Trophoblast cell (in vitro differentiated cells and primary cell): ENCODE measurements around the gene KIF1B.
"Not testable (repeated sequence)": the region's sequence is repeated elsewhere in the genome, so short reads cannot be mapped to it uniquely, and the experiment has no call there.

ENCODE experiments used
- DNase-seq, 2 donors: peaks; one replicate each; pipeline ENCODE4 v3.0.0-alpha.2; 2016
- H2AFZ ChIP-seq: 2 replicates; pipeline ENCODE4 v1.6.1; 2013; ENCODE audit warnings: low read length, moderate library complexity, mild to moderate bottlenecking; ENCODE audit not compliant: insufficient read depth, poor library complexity
- H2AK5ac ChIP-seq: 2 replicates; pipeline ENCODE4 v1.6.1; 2013; ENCODE audit warnings: mild to moderate bottlenecking, low read length
- H2BK120ac ChIP-seq: 2 replicates; pipeline ENCODE4 v1.6.1; 2013; ENCODE audit warnings: low read length, mild to moderate bottlenecking, moderate library complexity; ENCODE audit not compliant: insufficient read depth, poor library complexity
- H2BK12ac ChIP-seq: 2 replicates; pipeline ENCODE4 v1.6.1; 2013; ENCODE audit warnings: mild to moderate bottlenecking, low read length, moderate library complexity
- H2BK5ac ChIP-seq: 2 replicates; pipeline ENCODE4 v1.6.1; 2013; ENCODE audit warnings: low read length, low read depth, moderate library complexity, mild to moderate bottlenecking; ENCODE audit not compliant: poor library complexity
- H3K14ac ChIP-seq: 2 replicates; pipeline ENCODE4 v1.6.1; 2013; ENCODE audit warnings: mild to moderate bottlenecking, low read length
- H3K18ac ChIP-seq: 2 replicates; pipeline ENCODE4 v1.6.1; 2013; ENCODE audit warnings: mild to moderate bottlenecking, low read length
- H3K23ac ChIP-seq: 2 replicates; pipeline ENCODE4 v1.6.1; 2013; ENCODE audit warnings: low read length
- H3K27ac ChIP-seq: 2 replicates; pipeline ENCODE4 v1.5.1; 2013; ENCODE audit warnings: low read depth, mild to moderate bottlenecking, inconsistent platforms, low read length, moderate library complexity
- H3K27me3 ChIP-seq: 2 replicates; pipeline ENCODE4 v1.6.1; 2013; ENCODE audit warnings: inconsistent platforms, mild to moderate bottlenecking, low read length, moderate library complexity; ENCODE audit not compliant: insufficient read depth
- H3K36me3 ChIP-seq, 2 experiments: 1 replicate in 1 of 2; 2 replicates in 1 of 2; pipeline ENCODE4 v1.6.1; 2013; ENCODE audit warnings: low read length in 2 of 2, mild to moderate bottlenecking in 2 of 2, moderate library complexity in 1 of 2; ENCODE audit not compliant: insufficient read depth in 2 of 2, control insufficient read depth in 1 of 2
- H3K4ac ChIP-seq: 2 replicates; pipeline ENCODE4 v1.6.1; 2013; ENCODE audit warnings: low read depth, mild to moderate bottlenecking, low read length, moderate library complexity
- H3K4me1 ChIP-seq, 2 experiments: 1 replicate in 1 of 2; 2 replicates in 1 of 2; pipeline ENCODE4 v1.6.1; 2013; ENCODE audit warnings: low read length in 2 of 2, mild to moderate bottlenecking in 2 of 2, moderate library complexity in 1 of 2; ENCODE audit not compliant: insufficient read depth in 2 of 2, control insufficient read depth in 1 of 2
- H3K4me2 ChIP-seq: 2 replicates; pipeline ENCODE4 v1.6.1; 2013; ENCODE audit warnings: inconsistent platforms, mild to moderate bottlenecking, low read length, moderate library complexity
- H3K4me3 ChIP-seq: 2 replicates; pipeline ENCODE4 v1.5.1; 2013; ENCODE audit warnings: mild to moderate bottlenecking, low read depth, low read length, inconsistent platforms
- H3K79me1 ChIP-seq: one replicate; pipeline ENCODE4 v1.6.1; 2013; ENCODE audit warnings: low read length
- H3K79me2 ChIP-seq: 2 replicates; pipeline ENCODE4 v1.6.1; 2013; ENCODE audit warnings: low read length, mild to moderate bottlenecking; ENCODE audit not compliant: control insufficient read depth, insufficient read depth, poor library complexity
- H3K9ac ChIP-seq: 2 replicates; pipeline ENCODE4 v1.6.1; 2013; ENCODE audit warnings: mild to moderate bottlenecking, low read length
- H3K9me3 ChIP-seq: 2 replicates; pipeline ENCODE4 v1.6.1; 2013; ENCODE audit warnings: low read depth, mild to moderate bottlenecking, control low read depth, inconsistent platforms, low read length; ENCODE audit not compliant: insufficient read depth
- H4K12ac ChIP-seq: 2 replicates; pipeline ENCODE4 v1.6.1; 2013; ENCODE audit warnings: low read depth, mild to moderate bottlenecking, low read length, moderate library complexity
- H4K8ac ChIP-seq: 2 replicates; pipeline ENCODE4 v1.6.1; 2013; ENCODE audit warnings: low read depth, mild to moderate bottlenecking, low read length, moderate library complexity
- H4K91ac ChIP-seq: one replicate; pipeline ENCODE4 v1.6.1; 2013; ENCODE audit warnings: low read depth, mild to moderate bottlenecking, low read length, moderate library complexity
- WGBS: extraction: QIAGEN DNeasy Blood & Tissue Kit; methylation state at CpG from one replicate; pipeline ENCODE4 v1.1.7; 2013; ENCODE audit warnings: missing lambda C conversion rate; ENCODE audit not compliant: insufficient read length, insufficient coverage; ENCODE audit errors: extremely low coverage; 5-methylcytosine and 5-hydroxymethylcytosine counted together

Gene KIF1B

GRCh38 chr1:10249808-10250457, 39.6 kb downstream of the KIF1B start:
- no peak overlapping the region for H3K23ac ChIP-seq
- H3K79me1 ChIP-seq, result no peaks in the 10 kb centered on the region
- H3K14ac ChIP-seq, result no peak overlapping the region
- no peak overlapping the region for H4K8ac ChIP-seq
- no peak overlapping the region for H2BK5ac ChIP-seq
- WGBS, result no CpG with 5 or more reads among the region's 12 CpGs
- no peak overlapping the region for H4K12ac ChIP-seq
- H3K79me2 ChIP-seq, result no peaks in the 10 kb centered on the region
- H3K4me1 ChIP-seq, result peaks cover 0 to 3% of the 10 kb centered on the region in 2 experiments
- H2BK12ac ChIP-seq, result no peak overlapping the region
- H2AFZ ChIP-seq, result no peak overlapping the region
- no peaks in the 10 kb centered on the region for H3K9me3 ChIP-seq
- H3K9ac ChIP-seq, result no peak overlapping the region
- H2AK5ac ChIP-seq, result no peak overlapping the region
- no peaks in the 10 kb centered on the region for H3K36me3 ChIP-seq
- H3K27me3 ChIP-seq, result no peaks in the 10 kb centered on the region
- no peak overlapping the region for H3K4me3 ChIP-seq
- no peak overlapping the region for H3K4me2 ChIP-seq
- DNase-seq, result no peak
- H2BK120ac ChIP-seq, result no peak overlapping the region
- peak overlapping the region; percentile 78 for H3K4ac ChIP-seq
- H4K91ac ChIP-seq, result no peak overlapping the region
- H3K27ac ChIP-seq, result no peak overlapping the region
- H3K18ac ChIP-seq, result no peak overlapping the region

- DNase-seq, result no peak
- WGBS, result no CpG with 5 or more reads among the region's 7 CpGs
- H2BK120ac ChIP-seq, result no peak overlapping the region
- H3K27me3 ChIP-seq, result no peaks in the 10 kb centered on the region
- no peak overlapping the region for H3K23ac ChIP-seq
- no peak overlapping the region for H4K91ac ChIP-seq
- no peak overlapping the region for H3K18ac ChIP-seq
- H4K8ac ChIP-seq, result no peak overlapping the region
- peaks cover 0 to 3% of the 10 kb centered on the region in 2 experiments for H3K4me1 ChIP-seq
- peak overlapping the region; percentile 4 for H3K4ac ChIP-seq
- H3K36me3 ChIP-seq, result no peaks in the 10 kb centered on the region
- no peak overlapping the region for H2BK5ac ChIP-seq
- no peak overlapping the region for H2BK12ac ChIP-seq
- H3K9me3 ChIP-seq, result no peaks in the 10 kb centered on the region
- no peak overlapping the region for H4K12ac ChIP-seq
- H3K4me3 ChIP-seq, result no peak overlapping the region
- H3K79me1 ChIP-seq, result no peaks in the 10 kb centered on the region
- no peak overlapping the region for H2AK5ac ChIP-seq
- H3K27ac ChIP-seq, result no peak overlapping the region
- no peak overlapping the region for H3K9ac ChIP-seq
- H3K79me2 ChIP-seq, result no peaks in the 10 kb centered on the region
- no peak overlapping the region for H3K14ac ChIP-seq
- no peak overlapping the region for H2AFZ ChIP-seq
- no peak overlapping the region for H3K4me2 ChIP-seq
Measured at GRCh38 chr1:10250663-10251062, 40.3 kb downstream of the KIF1B start.

DNA sequence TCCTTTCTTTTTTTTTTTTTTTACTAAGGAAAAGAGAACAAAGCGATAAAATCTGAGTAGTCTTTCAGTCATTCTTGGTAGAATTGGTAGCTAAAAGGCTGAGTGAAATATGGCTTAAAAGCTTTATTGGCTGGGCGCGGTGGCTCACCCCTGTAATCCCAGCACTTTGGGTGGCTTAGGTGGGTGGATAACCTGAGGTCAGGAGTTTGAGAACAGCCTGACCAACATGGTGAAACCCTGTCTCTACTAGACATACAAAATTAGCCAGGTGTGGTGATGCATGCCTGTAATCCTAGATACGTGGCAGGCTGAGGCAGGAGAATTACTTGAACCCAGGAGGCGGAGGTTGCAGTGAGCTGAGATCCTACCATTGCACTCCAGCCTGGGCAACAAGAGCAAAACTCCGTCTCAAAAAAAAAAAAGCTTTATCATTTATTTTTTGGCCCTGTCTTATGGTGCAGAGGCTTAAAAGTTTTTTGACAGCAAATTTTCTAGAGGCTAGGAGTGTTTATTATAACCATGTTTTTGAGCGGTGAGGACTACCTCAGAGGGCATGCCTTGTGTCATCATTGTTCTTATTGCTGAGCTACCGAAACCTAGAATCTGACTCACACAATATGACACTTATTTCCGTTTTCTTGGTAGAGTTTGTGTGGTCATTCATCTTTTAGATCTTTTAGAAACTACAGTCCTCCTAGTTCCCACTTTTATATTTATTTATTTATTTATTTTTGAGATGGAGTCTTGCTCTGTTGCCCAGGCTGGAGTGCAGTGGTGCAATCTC, 41.1 kb downstream of the KIF1B start:
- H4K8ac ChIP-seq, H2AFZ ChIP-seq, H2BK120ac ChIP-seq, H3K4me2 ChIP-seq, H3K18ac ChIP-seq, H3K27me3 ChIP-seq, H3K4me3 ChIP-seq, H2BK12ac ChIP-seq, H3K27ac ChIP-seq, H3K9ac ChIP-seq, H2BK5ac ChIP-seq, H3K36me3 ChIP-seq, H3K14ac ChIP-seq, H4K91ac ChIP-seq, H3K9me3 ChIP-seq, H3K23ac ChIP-seq, H3K4me1 ChIP-seq, H3K4ac ChIP-seq, H2AK5ac ChIP-seq, H3K79me1 ChIP-seq, H3K79me2 ChIP-seq, H4K12ac ChIP-seq: not testable (repeated sequence)
- DNase-seq, result peak in 1 of 2 donors; percentile 33
- no CpG with 5 or more reads among the region's 9 CpGs for WGBS

DNA sequence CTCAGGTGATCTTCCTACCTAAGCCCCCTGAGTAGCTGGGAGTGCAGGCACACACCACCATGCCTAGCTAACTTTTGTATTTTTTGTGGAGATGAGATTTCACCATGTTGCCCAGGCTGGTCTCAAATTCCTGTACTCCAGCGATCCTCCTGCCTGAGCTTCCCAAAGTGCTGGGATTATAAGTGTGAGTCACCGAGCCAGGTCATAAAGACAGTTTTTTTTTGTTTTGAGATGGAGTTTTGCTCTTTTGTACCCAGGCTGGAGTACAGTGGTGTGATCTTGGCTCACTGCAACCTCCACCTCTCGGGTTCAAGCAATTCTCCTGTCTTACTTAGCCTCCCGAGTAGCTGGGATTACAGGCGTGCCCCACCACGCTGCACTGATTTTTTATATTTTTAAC, 42.1 kb downstream of the KIF1B start:
- no CpG with 5 or more reads among the region's 6 CpGs for WGBS
- peak in 1 of 2 donors; percentile 13 for DNase-seq
- no peak overlapping the region for H3K23ac ChIP-seq

More for the DNA sequence above, 42.1 kb downstream of the KIF1B start:
- Histone ChIP-seq H3K79me2 (no peaks in the 10 kb centered on the region), H2AFZ (no peak overlapping the region), H3K4me3 (no peak overlapping the region), H3K4me1 (peaks cover 0 to 3% of the 10 kb centered on the region in 2 experiments), H4K91ac (no peak overlapping the region), H3K4ac (no peak overlapping the region), H3K79me1 (no peaks in the 10 kb centered on the region), H4K12ac (no peak overlapping the region), H3K18ac (no peak overlapping the region), H4K8ac (no peak overlapping the region), H2BK12ac (no peak overlapping the region), H3K27me3 (no peaks in the 10 kb centered on the region), H3K9me3 (no peaks in the 10 kb centered on the region), H2BK120ac (no peak overlapping the region), H3K4me2 (no peak overlapping the region), H2AK5ac (no peak overlapping the region), H3K36me3 (peaks cover 3 to 8% of the 10 kb centered on the region in 2 experiments), H3K14ac (no peak overlapping the region), H3K27ac (no peak overlapping the region), H2BK5ac (no peak overlapping the region), H3K9ac (no peak overlapping the region)
